ENCODE measurements around the gene LDLRAD4.

DNA sequence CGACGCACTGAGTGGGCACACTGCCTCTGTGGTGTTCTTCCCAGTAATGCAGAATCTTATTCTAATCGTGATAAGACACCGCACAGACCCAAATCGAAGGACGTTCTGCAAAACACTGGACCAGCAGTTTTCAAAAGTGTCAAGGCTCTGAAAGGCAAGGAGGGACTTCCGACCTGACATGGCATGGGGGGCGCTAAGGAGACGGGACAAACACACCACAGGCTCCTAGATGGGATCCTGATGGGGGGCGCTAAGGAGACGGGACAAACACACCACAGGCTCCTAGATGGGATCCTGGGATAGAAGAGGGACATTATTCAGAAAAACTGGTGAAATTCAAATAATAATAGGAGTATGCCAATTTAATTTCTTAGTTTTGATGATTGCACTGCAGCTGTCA lies 191.4 kb downstream of the LDLRAD4 start:
- TF ChIP-seq GATA2 (IDR thresholded peaks at IDR 0.05; ENCODE audit: low read depth, low read length) = no peak
- TF ChIP-seq GATA3 (IDR thresholded peaks at IDR 0.05; ENCODE audit: low read depth, low read length) = no peak
